IMR-90 (cell line): ENCODE measurements around the gene CCDC32. TPM values are rescaled to one million over a fixed set of nuclear protein-coding genes. Genes with fewer than 3 reads are reported as not detected.

Experiments used
- ATAC-seq: fragments of 200-7000 bp; cut with Tn5 transposase; 2 replicates; pipeline ENCODE4 v1.9.1; 2020; ENCODE audit warnings: low read depth, mild to moderate bottlenecking, moderate library complexity
- BruUV-seq: library from RNA; stranded (reverse); fragments of 400-500 nt; replicated peaks from 2 replicates; lab custom pipeline; 2021; lab: Mats Ljungman, UMichigan
- CTCF ChIA-PET: fragments of 300-600 bp; formaldehyde crosslinking; extraction: SDS; loops from one replicate; lab custom pipeline; 2021; ENCODE audit warnings: antibody characterized with exemption; lab: Yijun Ruan, JAX
- POLR2A ChIA-PET: fragments of 300-600 bp; sonication (Branson Sonifier 250); formaldehyde crosslinking; loops from one replicate; lab custom pipeline; 2022; ENCODE audit warnings: antibody characterized with exemption; ENCODE audit not compliant: unreplicated experiment; lab: Charles Lee
- DNase-seq: peaks from one replicate; pipeline ENCODE4 v3.0.0; 2013
- H2AFZ ChIP-seq: replicated peaks from 2 replicates; pipeline ENCODE3; 2013; ENCODE audit warnings: low read length, mild to moderate bottlenecking; ENCODE audit not compliant: poor library complexity
- H2AK5ac ChIP-seq: 2 replicates; pipeline ENCODE4 v1.6.1; 2013; ENCODE audit warnings: low read depth, low read length, inconsistent platforms
- H2AK9ac ChIP-seq: replicated peaks from 2 replicates; pipeline ENCODE3; 2013; ENCODE audit warnings: mild to moderate bottlenecking, low read depth, low read length, moderate library complexity; ENCODE audit not compliant: poor library complexity
- H2BK120ac ChIP-seq: 2 replicates; pipeline ENCODE4 v1.6.1; 2013; ENCODE audit warnings: low read depth, low read length, inconsistent platforms
- H2BK15ac ChIP-seq: 3 replicates; pipeline ENCODE4 v1.6.1; 2013; ENCODE audit warnings: low read depth, low read length, inconsistent platforms
- H2BK20ac ChIP-seq: 2 replicates; pipeline ENCODE4 v1.6.1; 2013; ENCODE audit warnings: low read depth, mild to moderate bottlenecking, inconsistent platforms, low read length, moderate library complexity
- H2BK5ac ChIP-seq: 2 replicates; pipeline ENCODE4 v1.6.1; 2013; ENCODE audit warnings: mild to moderate bottlenecking, low read depth, low read length, inconsistent platforms; ENCODE audit not compliant: poor library complexity, severe bottlenecking
- H3K14ac ChIP-seq: replicated peaks from 2 replicates; pipeline ENCODE4 v1.6.1; 2013; ENCODE audit warnings: low read depth, low read length, inconsistent platforms
- H3K18ac ChIP-seq: 2 replicates; pipeline ENCODE4 v1.6.1; 2013; ENCODE audit warnings: low read depth, low read length, control low read depth
- H3K23ac ChIP-seq: 2 replicates; pipeline ENCODE4 v1.6.1; 2013; ENCODE audit warnings: low read depth, low read length, inconsistent platforms
- H3K27ac ChIP-seq: 2 replicates; pipeline ENCODE4 v1.5.1; 2013; ENCODE audit warnings: mild to moderate bottlenecking, control low read depth, low read length; ENCODE audit not compliant: insufficient read depth
- H3K27me3 ChIP-seq: 2 replicates; pipeline ENCODE4 v1.6.1; 2013; ENCODE audit warnings: low read length; ENCODE audit not compliant: control insufficient read depth, insufficient read depth
- H3K36me3 ChIP-seq: 2 replicates; pipeline ENCODE4 v1.6.1; 2013; ENCODE audit warnings: low read length, mixed read lengths; ENCODE audit not compliant: control insufficient read depth, insufficient read depth
- H3K4ac ChIP-seq: 2 replicates; pipeline ENCODE4 v1.6.1; 2013; ENCODE audit warnings: low read depth, low read length, inconsistent platforms
- H3K4me1 ChIP-seq: 2 replicates; pipeline ENCODE4 v1.6.1; 2013; ENCODE audit warnings: low read length, mixed read lengths; ENCODE audit not compliant: control insufficient read depth, insufficient read depth
- H3K4me2 ChIP-seq: 2 replicates; pipeline ENCODE4 v1.6.1; 2013; ENCODE audit warnings: low read depth, mild to moderate bottlenecking, control low read depth, low read length, moderate library complexity
- H3K4me3 ChIP-seq: 2 replicates; pipeline ENCODE4 v1.5.1; 2013; ENCODE audit warnings: low read depth, mild to moderate bottlenecking, control low read depth, low read length, moderate library complexity; ENCODE audit not compliant: insufficient read depth
- H3K56ac ChIP-seq: 2 replicates; pipeline ENCODE4 v1.6.1; 2013; ENCODE audit warnings: low read length, inconsistent platforms; ENCODE audit not compliant: insufficient read depth; ENCODE audit errors: extremely low read depth
- H3K79me1 ChIP-seq, 2 experiments: 2 replicates each; pipeline ENCODE4 v1.6.1; 2013; ENCODE audit warnings: low read length in 2 of 2, inconsistent platforms in 1 of 2, low read depth in 1 of 2
- H3K9ac ChIP-seq: 2 replicates; pipeline ENCODE4 v1.6.1; 2013; ENCODE audit warnings: low read depth, low read length, control low read depth
- H3K9me1 ChIP-seq: 2 replicates; pipeline ENCODE4 v1.6.1; 2013; ENCODE audit warnings: low read length, inconsistent platforms; ENCODE audit not compliant: insufficient read depth
- H3K9me3 ChIP-seq: 2 replicates; pipeline ENCODE4 v1.6.1; 2013; ENCODE audit warnings: low read length; ENCODE audit not compliant: control insufficient read depth, insufficient read depth
- H4K20me1 ChIP-seq: 2 replicates; pipeline ENCODE4 v1.6.1; 2013; ENCODE audit warnings: low read length, inconsistent platforms; ENCODE audit not compliant: insufficient read depth
- H4K5ac ChIP-seq: 2 replicates; pipeline ENCODE4 v1.6.1; 2013; ENCODE audit warnings: mild to moderate bottlenecking, low read depth, low read length, control low read depth
- H4K8ac ChIP-seq, 2 experiments: 2 replicates each; pipeline ENCODE4 v1.6.1; 2013; ENCODE audit warnings: low read depth in 2 of 2, low read length in 2 of 2, control low read depth in 1 of 2, inconsistent platforms in 1 of 2
- H4K91ac ChIP-seq: 2 replicates; pipeline ENCODE4 v1.6.1; 2013; ENCODE audit warnings: low read depth, low read length, inconsistent platforms; ENCODE audit not compliant: insufficient read depth
- FOS ChIP-seq: fragments of 150-350 bp; IDR thresholded peaks from 2 replicates; pipeline ENCODE4 v1.6.1; 2016; ENCODE audit warnings: low read depth, low read length
- MAFK ChIP-seq: IDR thresholded peaks from 2 replicates; pipeline ENCODE4 v1.6.1; 2012; ENCODE audit warnings: low read depth, low read length, improper control_type of control experiment
- MAZ ChIP-seq: IDR thresholded peaks from 2 replicates; pipeline ENCODE4 v1.6.1; 2012; ENCODE audit warnings: low read depth, mild to moderate bottlenecking, low read length, improper control_type of control experiment, moderate library complexity, borderline replicate concordance
- RCOR1 ChIP-seq: IDR thresholded peaks from 2 replicates; pipeline ENCODE4 v1.6.1; 2012; ENCODE audit warnings: mild to moderate bottlenecking, low read length, improper control_type of control experiment; ENCODE audit not compliant: insufficient replicate concordance
- WGBS, 2 experiments: methylation state at CpG; one replicate each; pipeline versions ENCODE4 v1.1.5 to v1.1.7; 2013; ENCODE audit warnings: missing lambda C conversion rate in 2 of 2; ENCODE audit not compliant: insufficient read length in 1 of 2; ENCODE audit errors: extremely low coverage in 2 of 2; 5-methylcytosine and 5-hydroxymethylcytosine counted together
- dilution Hi-C: fragments of 300-500 bp; cut with HindIII; formaldehyde crosslinking; loops from one replicate; pipeline ENCODE4 v1.14.3; 2018; ENCODE audit warnings: low sequenced_read_pairs; ENCODE audit not compliant: unreplicated experiment
- in situ Hi-C: fragments of 300-500 bp; cut with MboI; formaldehyde crosslinking; loops from 3 replicates; pipeline ENCODE4 v1.14.3; 2019; ENCODE audit warnings: low sequenced_read_pairs, inconsistent platforms, mixed read lengths
- intact Hi-C: fragments of 100-400 bp; cut with micrococcal nuclease; formaldehyde crosslinking; loops from 2 replicates; pipeline ENCODE4 v1.10.0; 2022
- polyA plus RNA-seq, 3 experiments: library from polyadenylated mRNA; depleted of rRNA; stranded (reverse); fragments of >200 nt; gene quantifications; 2 replicates each; pipeline ENCODE4 v1.2.3, GENCODE V29; 2012; ENCODE audit warnings: low replicate concordance in 1 of 3
- total RNA-seq: library from RNA; depleted of rRNA; stranded (reverse); fragments of >200 nt; gene quantifications from 2 replicates; pipeline ENCODE4 v1.2.3, GENCODE V29; 2012

The CCDC32 gene
- total and polyA plus RNA-seq, 2 of the 4 experiments (the other 2 are of a cell fraction) = 14.8 to 15.1 TPM

- no peak overlapping the region for H4K5ac ChIP-seq
- POLR2A ChIA-PET = no interaction called here
- 0% methylated on average over 9 of the region's 31 CpGs; no CpG with 5 or more reads in 1 of the 2 experiments for WGBS, 2 experiments
- intact Hi-C loops (loop anchor here (1.0 to 2.0 kb wide), 2 partner anchors 100 to 300 kb away; partner anchors contain the start of genes RAD51 and VPS18), dilution Hi-C loops (no loop called here), in situ Hi-C loops (no loop called here)
- H2AK9ac ChIP-seq = no peak overlapping the region
- no peaks in the 10 kb centered on the region for H4K20me1 ChIP-seq
- ATAC-seq (peak; percentile 62), DNase-seq (peak; percentile 16)
- H3K36me3 ChIP-seq = no peaks in the 10 kb centered on the region
- no peak overlapping the region for H4K91ac ChIP-seq
- no peaks in the 10 kb centered on the region for H3K27me3 ChIP-seq
- peaks cover 4 to 25% of the 10 kb centered on the region in 2 experiments; a peak in 3 of 4 replicates for H3K79me1 ChIP-seq
- H3K9me1 ChIP-seq = no peaks in the 10 kb centered on the region
- no peak overlapping the region for H2BK20ac ChIP-seq
- peak overlapping the region; percentile 99 for H3K23ac ChIP-seq
- peak overlapping the region; percentile 31 for H3K4me2 ChIP-seq
- H2AFZ ChIP-seq = peak overlapping the region; percentile 93
- peak overlapping the region; percentile 56; the same call in 1 of the 2 replicates for H3K9ac ChIP-seq
- no peak overlapping the region; a peak in 2 of 4 replicates for H4K8ac ChIP-seq
- H3K18ac ChIP-seq = no peak overlapping the region
- peak overlapping the region; percentile 4; the same call in 1 of the 2 replicates for H3K27ac ChIP-seq
- H3K4ac ChIP-seq = no peak overlapping the region
- H2AK5ac ChIP-seq = no peak overlapping the region
- H3K9me3 ChIP-seq = no peaks in the 10 kb centered on the region
- peak overlapping the region; percentile 100; the same call in 1 of the 2 replicates for H3K56ac ChIP-seq
- H2BK5ac ChIP-seq = no peak overlapping the region
- no peak overlapping the region for H3K14ac ChIP-seq
- H2BK120ac ChIP-seq = no peak overlapping the region
- CTCF ChIA-PET = interaction anchor here (0.5 kb wide), 1 partner anchor 819 kb away, joined by 3 read pairs; no protein-coding TSS in a partner anchor
- H3K4me1 ChIP-seq = no peaks in the 10 kb centered on the region
- peak; percentile 60; the same call in 1 of the 2 replicates for TF ChIP-seq MAZ
- no peak for TF ChIP-seq FOS
- TF ChIP-seq MAFK = no peak
- TF ChIP-seq RCOR1 = no peak
- BruUV-seq = TSS peak; percentile 64
- peak overlapping the region; percentile 52 for H3K4me3 ChIP-seq
- H2BK15ac ChIP-seq = no peak overlapping the region
Observed at GRCh38 chr15:40594429-40594836, 29.6 kb upstream of the CCDC32 start.
